Measurements from ENCODE around the gene MGRN1.
A peak's percentile ranks its signal among the peaks of the same experiment; 100 is the strongest.
"Not testable (repeated sequence)": the region's sequence is repeated elsewhere in the genome, so short reads cannot be mapped to it uniquely, and the experiment has no call there.

MGRN1 gene

GRCh38 chr16:4648917-4649316 lies 24.3 kb downstream of the MGRN1 start:
- H3K9me3 ChIP-seq (ENCODE audit: severe bottlenecking) = no peaks in the 10 kb centered on the region
- H3K4me3 ChIP-seq (ENCODE audit: low read depth, low read length) = no peak overlapping the region
- TF ChIP-seq, protein P1, sequence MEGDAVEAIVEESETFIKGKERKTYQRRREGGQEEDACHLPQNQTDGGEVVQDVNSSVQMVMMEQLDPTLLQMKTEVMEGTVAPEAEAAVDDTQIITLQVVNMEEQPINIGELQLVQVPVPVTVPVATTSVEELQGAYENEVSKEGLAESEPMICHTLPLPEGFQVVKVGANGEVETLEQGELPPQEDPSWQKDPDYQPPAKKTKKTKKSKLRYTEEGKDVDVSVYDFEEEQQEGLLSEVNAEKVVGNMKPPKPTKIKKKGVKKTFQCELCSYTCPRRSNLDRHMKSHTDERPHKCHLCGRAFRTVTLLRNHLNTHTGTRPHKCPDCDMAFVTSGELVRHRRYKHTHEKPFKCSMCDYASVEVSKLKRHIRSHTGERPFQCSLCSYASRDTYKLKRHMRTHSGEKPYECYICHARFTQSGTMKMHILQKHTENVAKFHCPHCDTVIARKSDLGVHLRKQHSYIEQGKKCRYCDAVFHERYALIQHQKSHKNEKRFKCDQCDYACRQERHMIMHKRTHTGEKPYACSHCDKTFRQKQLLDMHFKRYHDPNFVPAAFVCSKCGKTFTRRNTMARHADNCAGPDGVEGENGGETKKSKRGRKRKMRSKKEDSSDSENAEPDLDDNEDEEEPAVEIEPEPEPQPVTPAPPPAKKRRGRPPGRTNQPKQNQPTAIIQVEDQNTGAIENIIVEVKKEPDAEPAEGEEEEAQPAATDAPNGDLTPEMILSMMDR (IDR thresholded peaks at IDR 0.05; ENCODE audit: low read depth, low read length) = no peak
- H3K27me3 ChIP-seq (ENCODE audit: insufficient read depth, low read depth, severe bottlenecking) = no peaks in the 10 kb centered on the region
- no peak for DNase-seq
- peaks cover 30% of the 10 kb centered on the region for H3K36me3 ChIP-seq
- no peak overlapping the region for H3K27ac ChIP-seq

GRCh38 chr16:4649744-4650442 lies 25.3 kb downstream of the MGRN1 start:
- Histone ChIP-seq H3K27me3 (ENCODE audit: insufficient read depth, low read depth, severe bottlenecking) (no peaks in the 10 kb centered on the region), H3K36me3 (peaks cover 39% of the 10 kb centered on the region), H3K27ac (no peak overlapping the region), H3K9me3 (ENCODE audit: severe bottlenecking) (no peaks in the 10 kb centered on the region), H3K4me3 (ENCODE audit: low read depth, low read length) (no peak overlapping the region)
- TF ChIP-seq, protein P1 (IDR thresholded peaks at IDR 0.05; ENCODE audit: low read depth, low read length) = no peak
- no peak for DNase-seq

DNA sequence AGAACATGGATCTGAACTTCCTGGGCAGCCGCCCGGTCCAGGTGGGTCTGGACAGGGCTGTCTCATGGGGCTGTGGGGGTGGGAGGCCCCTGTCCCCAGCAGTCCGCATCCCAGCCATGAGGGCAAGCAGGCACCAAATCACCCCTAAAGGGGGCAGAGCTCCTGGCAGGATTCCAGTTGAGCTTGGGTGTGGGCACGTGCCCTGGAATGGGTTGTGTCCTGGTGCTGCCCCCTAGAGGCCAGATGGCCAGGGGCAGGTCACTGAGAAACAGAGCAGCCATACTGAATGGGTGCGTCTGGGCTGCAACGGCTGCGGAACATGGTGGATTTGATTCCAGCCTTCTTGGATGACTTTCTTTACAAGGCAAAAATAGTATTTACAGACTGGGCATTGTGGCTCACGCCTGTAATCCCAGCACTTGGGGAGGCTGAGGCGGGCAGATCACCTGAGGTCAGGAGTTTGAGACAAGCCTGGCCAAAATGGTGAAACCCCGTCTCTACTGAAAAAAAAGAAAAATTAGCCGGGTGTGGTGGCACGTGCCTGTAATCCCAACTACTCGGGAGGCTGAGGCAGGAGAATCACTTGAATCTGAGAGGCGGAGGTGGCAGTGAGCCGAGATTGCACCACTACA lies 25.9 kb downstream of the MGRN1 start:
- not testable (repeated sequence) for H3K4me3 ChIP-seq (ENCODE audit: low read depth, low read length); H3K27me3 ChIP-seq (ENCODE audit: insufficient read depth, low read depth, severe bottlenecking); H3K9me3 ChIP-seq (ENCODE audit: severe bottlenecking); H3K27ac ChIP-seq
- DNase-seq = peak; percentile 75
- H3K36me3 ChIP-seq = peaks cover 40% of the 10 kb centered on the region
- TF ChIP-seq, protein P1 (IDR thresholded peaks at IDR 0.05; ENCODE audit: low read depth, low read length) = peak; percentile 89

DNA sequence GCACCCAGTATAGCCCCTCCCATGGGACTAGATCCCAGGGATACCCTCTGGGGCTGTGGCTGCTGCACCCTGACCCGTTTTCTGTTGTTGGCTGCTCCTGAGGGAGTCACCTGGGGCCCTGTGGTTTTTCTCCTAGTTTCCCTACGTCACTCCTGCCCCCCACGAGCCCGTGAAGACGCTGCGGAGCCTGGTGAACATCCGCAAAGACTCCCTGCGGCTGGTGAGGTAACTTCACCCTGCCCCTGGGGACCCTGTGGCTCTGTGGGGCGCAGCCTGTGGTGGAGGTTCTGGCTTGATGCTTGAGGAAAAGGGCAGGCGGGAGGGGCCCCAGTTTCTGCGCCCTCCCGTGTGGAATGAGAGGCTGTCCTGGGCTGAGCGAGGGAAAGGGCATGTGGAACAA lies 27.2 kb downstream of the MGRN1 start:
- Histone ChIP-seq H3K36me3 (peaks cover 50% of the 10 kb centered on the region), H3K27me3 (ENCODE audit: insufficient read depth, low read depth, severe bottlenecking) (no peaks in the 10 kb centered on the region), H3K4me3 (ENCODE audit: low read depth, low read length) (no peak overlapping the region), H3K9me3 (ENCODE audit: severe bottlenecking) (no peaks in the 10 kb centered on the region), H3K27ac (no peak overlapping the region)
- TF ChIP-seq, protein P1 (IDR thresholded peaks at IDR 0.05; ENCODE audit: low read depth, low read length) = no peak
- DNase-seq = no peak

GRCh38 chr16:4652561-4652960 lies 27.9 kb downstream of the MGRN1 start:
- Histone ChIP-seq H3K36me3 (peaks cover 56% of the 10 kb centered on the region), H3K4me3 (ENCODE audit: low read depth, low read length) (no peak overlapping the region), H3K27me3 (ENCODE audit: insufficient read depth, low read depth, severe bottlenecking) (no peaks in the 10 kb centered on the region), H3K27ac (no peak overlapping the region), H3K9me3 (ENCODE audit: severe bottlenecking) (no peaks in the 10 kb centered on the region)
- no peak for DNase-seq
- TF ChIP-seq, protein P1 (IDR thresholded peaks at IDR 0.05; ENCODE audit: low read depth, low read length) = no peak

Data from WERI-Rb-1 (cell line).